Measurements from ENCODE around the gene PDCD2L.

GRCh38 chr19:34404109-34404909 lies at the start of gene PDCD2L:
- TF ChIP-seq, protein P1, sequence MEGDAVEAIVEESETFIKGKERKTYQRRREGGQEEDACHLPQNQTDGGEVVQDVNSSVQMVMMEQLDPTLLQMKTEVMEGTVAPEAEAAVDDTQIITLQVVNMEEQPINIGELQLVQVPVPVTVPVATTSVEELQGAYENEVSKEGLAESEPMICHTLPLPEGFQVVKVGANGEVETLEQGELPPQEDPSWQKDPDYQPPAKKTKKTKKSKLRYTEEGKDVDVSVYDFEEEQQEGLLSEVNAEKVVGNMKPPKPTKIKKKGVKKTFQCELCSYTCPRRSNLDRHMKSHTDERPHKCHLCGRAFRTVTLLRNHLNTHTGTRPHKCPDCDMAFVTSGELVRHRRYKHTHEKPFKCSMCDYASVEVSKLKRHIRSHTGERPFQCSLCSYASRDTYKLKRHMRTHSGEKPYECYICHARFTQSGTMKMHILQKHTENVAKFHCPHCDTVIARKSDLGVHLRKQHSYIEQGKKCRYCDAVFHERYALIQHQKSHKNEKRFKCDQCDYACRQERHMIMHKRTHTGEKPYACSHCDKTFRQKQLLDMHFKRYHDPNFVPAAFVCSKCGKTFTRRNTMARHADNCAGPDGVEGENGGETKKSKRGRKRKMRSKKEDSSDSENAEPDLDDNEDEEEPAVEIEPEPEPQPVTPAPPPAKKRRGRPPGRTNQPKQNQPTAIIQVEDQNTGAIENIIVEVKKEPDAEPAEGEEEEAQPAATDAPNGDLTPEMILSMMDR (IDR thresholded peaks at IDR 0.05): no peak
- no peak for TF ChIP-seq ZFX (IDR thresholded peaks at IDR 0.05; ENCODE audit: borderline replicate concordance)

Data from 22Rv1 (cell line).